Nephron progenitor cell (in vitro differentiated cells): ENCODE measurements around the gene KATNBL1.
A peak's percentile ranks its signal among the peaks of the same experiment; 100 is the strongest.

ENCODE experiments used
- DNase-seq: peaks from one replicate; pipeline ENCODE4 v3.0.0; 2021
- H3K27ac Mint-ChIP-seq: 2 replicates; pipeline ENCODE4 v1.8.0; 2021; ENCODE audit warnings: mild to moderate bottlenecking, moderate library complexity, mixed read lengths
- H3K27me3 Mint-ChIP-seq: 2 replicates; pipeline ENCODE4 v1.8.0; 2021; ENCODE audit warnings: mild to moderate bottlenecking, low read depth, mixed read lengths; ENCODE audit not compliant: poor library complexity
- H3K36me3 Mint-ChIP-seq: 2 replicates; pipeline ENCODE4 v1.8.0; 2021; ENCODE audit warnings: low read depth, mixed read lengths
- H3K4me1 Mint-ChIP-seq: 2 replicates; pipeline ENCODE4 v1.8.0; 2021; ENCODE audit warnings: mixed read lengths
- H3K4me3 Mint-ChIP-seq: 2 replicates; pipeline ENCODE4 v1.8.0; 2021; ENCODE audit warnings: mild to moderate bottlenecking, moderate library complexity, mixed read lengths
- H3K9me3 Mint-ChIP-seq: 2 replicates; pipeline ENCODE4 v1.8.0; 2021; ENCODE audit warnings: mild to moderate bottlenecking, moderate library complexity, mixed read lengths
- CTCF ChIP-seq: fragments of 200-600 bp; sonication (generic); IDR thresholded peaks from 2 replicates; pipeline ENCODE4 v1.5.0; 2021; ENCODE audit warnings: antibody characterized with exemption

The KATNBL1 gene

GRCh38 chr15:34119291-34119690 lies 90.6 kb downstream of the KATNBL1 start:
- no peak for DNase-seq
- Mint-ChIP-seq H3K27me3 (no peaks in the 10 kb centered on the region), H3K4me1 (no peaks in the 10 kb centered on the region), H3K36me3 (no peaks in the 10 kb centered on the region), H3K27ac (no peak overlapping the region), H3K4me3 (no peak overlapping the region), H3K9me3 (peaks cover 15% of the 10 kb centered on the region)
- TF ChIP-seq CTCF: no peak

- Mint-ChIP-seq H3K4me1 (no peaks in the 10 kb centered on the region), H3K4me3 (no peak overlapping the region), H3K27ac (no peak overlapping the region), H3K9me3 (peaks cover 8% of the 10 kb centered on the region), H3K36me3 (no peaks in the 10 kb centered on the region), H3K27me3 (peaks cover under 1% of the 10 kb centered on the region)
- no peak for DNase-seq
- no peak for TF ChIP-seq CTCF
Measured at GRCh38 chr15:34116620-34117019, 93.3 kb downstream of the KATNBL1 start.

GRCh38 chr15:34114739-34115138 lies 95.2 kb downstream of the KATNBL1 start:
- H3K27me3 Mint-ChIP-seq: peaks cover 4% of the 10 kb centered on the region
- H3K9me3 Mint-ChIP-seq: no peaks in the 10 kb centered on the region
- H3K4me3 Mint-ChIP-seq: no peak overlapping the region
- no peaks in the 10 kb centered on the region for H3K4me1 Mint-ChIP-seq
- no peak for TF ChIP-seq CTCF
- DNase-seq: no peak
- H3K27ac Mint-ChIP-seq: no peak overlapping the region
- H3K36me3 Mint-ChIP-seq: no peaks in the 10 kb centered on the region

- DNase-seq: no peak
- no peak overlapping the region for H3K4me3 Mint-ChIP-seq
- no peaks in the 10 kb centered on the region for H3K9me3 Mint-ChIP-seq
- TF ChIP-seq CTCF: no peak
- H3K27me3 Mint-ChIP-seq: peaks cover 4% of the 10 kb centered on the region
- no peaks in the 10 kb centered on the region for H3K36me3 Mint-ChIP-seq
- no peak overlapping the region for H3K27ac Mint-ChIP-seq
- no peaks in the 10 kb centered on the region for H3K4me1 Mint-ChIP-seq
Measured at GRCh38 chr15:34114215-34114614, 95.7 kb downstream of the KATNBL1 start.

- Mint-ChIP-seq H3K4me3 (no peak overlapping the region), H3K9me3 (no peaks in the 10 kb centered on the region), H3K4me1 (no peaks in the 10 kb centered on the region), H3K27ac (no peak overlapping the region), H3K27me3 (peaks cover 4% of the 10 kb centered on the region), H3K36me3 (no peaks in the 10 kb centered on the region)
- no peak for TF ChIP-seq CTCF
- no peak for DNase-seq
Measured at GRCh38 chr15:34111488-34111887, 98.4 kb downstream of the KATNBL1 start.

GRCh38 chr15:34109797-34110663 lies 99.9 kb downstream of the KATNBL1 start:
- H3K36me3 Mint-ChIP-seq: peaks cover 3% of the 10 kb centered on the region
- no peak for DNase-seq
- TF ChIP-seq CTCF: peak; percentile 54
- no peak overlapping the region for H3K4me3 Mint-ChIP-seq
- H3K27ac Mint-ChIP-seq: no peak overlapping the region
- H3K4me1 Mint-ChIP-seq: no peaks in the 10 kb centered on the region
- H3K9me3 Mint-ChIP-seq: no peaks in the 10 kb centered on the region
- H3K27me3 Mint-ChIP-seq: peaks cover 6% of the 10 kb centered on the region
